Measurements from ENCODE around the gene BICDL2.
"Not testable (repeated sequence)": the region's sequence is repeated elsewhere in the genome, so short reads cannot be mapped to it uniquely, and the experiment has no call there.

The BICDL2 gene

GRCh38 chr16:3036726-3037315 lies at the start of gene BICDL2:
Gene BICDL2, minus strand, starts transcription at chr16:3036944. Its CDS starts 1,448 bp downstream, at chr16:3035496.
- H3K27ac ChIP-seq (ENCODE audit: low read length), result no peak within 1 kb of the TSS
- H3K4me1 ChIP-seq (ENCODE audit: control insufficient read depth, insufficient read depth, low read length), result no peaks in the 10 kb centered on the region
- H3K36me3 ChIP-seq (ENCODE audit: control insufficient read depth in 2 of 2, insufficient read depth in 2 of 2, low read length in 2 of 2), result no peaks in the 10 kb centered on the region
- peaks cover 48 to 60% of the 10 kb centered on the region in 2 donors for H3K27me3 ChIP-seq (ENCODE audit: control insufficient read depth in 1 of 2, insufficient read depth in 2 of 2, low read length in 2 of 2)
- no peak within 1 kb of the TSS for H3K4me3 ChIP-seq (ENCODE audit: low read length in 2 of 2)
- H3K9me3 ChIP-seq (ENCODE audit: control insufficient read depth in 2 of 2, low read length in 2 of 2), result no peaks in the 10 kb centered on the region
- no peak within 1 kb of the TSS for H3K9ac ChIP-seq (ENCODE audit: low read length in 2 of 2)

- no peak overlapping the region for H3K9ac ChIP-seq (ENCODE audit: low read length in 2 of 2)
- H3K4me1 ChIP-seq (ENCODE audit: control insufficient read depth, insufficient read depth, low read length), result peaks cover 3% of the 10 kb centered on the region
- H3K4me3 ChIP-seq (ENCODE audit: low read length in 2 of 2), result peak overlapping the region in 1 of 2 donors; percentile 29
- H3K9me3 ChIP-seq (ENCODE audit: control insufficient read depth in 2 of 2, low read length in 2 of 2), result no peaks in the 10 kb centered on the region
- no peak overlapping the region for H3K27ac ChIP-seq (ENCODE audit: low read length)
- no peaks in the 10 kb centered on the region for H3K36me3 ChIP-seq (ENCODE audit: control insufficient read depth in 2 of 2, insufficient read depth in 2 of 2, low read length in 2 of 2)
- no peaks in the 10 kb centered on the region for H3K27me3 ChIP-seq (ENCODE audit: control insufficient read depth in 1 of 2, insufficient read depth in 2 of 2, low read length in 2 of 2)
These were observed 49.3 kb upstream of the BICDL2 start for GRCh38 chr16:3085868-3086595.

- Histone ChIP-seq H3K36me3 (ENCODE audit: control insufficient read depth in 2 of 2, insufficient read depth in 2 of 2, low read length in 2 of 2) (no peaks in the 10 kb centered on the region), H3K4me1 (ENCODE audit: control insufficient read depth, insufficient read depth, low read length) (peaks cover 3% of the 10 kb centered on the region), H3K4me3 (ENCODE audit: low read length in 2 of 2) (no peak overlapping the region), H3K9me3 (ENCODE audit: control insufficient read depth in 2 of 2, low read length in 2 of 2) (no peaks in the 10 kb centered on the region), H3K27me3 (ENCODE audit: control insufficient read depth in 1 of 2, insufficient read depth in 2 of 2, low read length in 2 of 2) (no peaks in the 10 kb centered on the region), H3K9ac (ENCODE audit: low read length in 2 of 2) (no peak overlapping the region), H3K27ac (ENCODE audit: low read length) (no peak overlapping the region)
These were observed 48.4 kb upstream of the BICDL2 start for GRCh38 chr16:3084969-3085670.

GRCh38 chr16:3084491-3084890 lies 47.7 kb upstream of the BICDL2 start:
- Histone ChIP-seq H3K36me3 (ENCODE audit: control insufficient read depth in 2 of 2, insufficient read depth in 2 of 2, low read length in 2 of 2) (no peaks in the 10 kb centered on the region), H3K27me3 (ENCODE audit: control insufficient read depth in 1 of 2, insufficient read depth in 2 of 2, low read length in 2 of 2) (no peaks in the 10 kb centered on the region), H3K9ac (ENCODE audit: low read length in 2 of 2) (no peak overlapping the region)

GRCh38 chr16:3083408-3083807 lies 46.7 kb upstream of the BICDL2 start:
- H3K9me3 ChIP-seq (ENCODE audit: control insufficient read depth in 2 of 2, low read length in 2 of 2); H3K36me3 ChIP-seq (ENCODE audit: control insufficient read depth in 2 of 2, insufficient read depth in 2 of 2, low read length in 2 of 2); H3K27ac ChIP-seq (ENCODE audit: low read length); H3K4me3 ChIP-seq (ENCODE audit: low read length in 2 of 2); H3K9ac ChIP-seq (ENCODE audit: low read length in 2 of 2); H3K27me3 ChIP-seq (ENCODE audit: control insufficient read depth in 1 of 2, insufficient read depth in 2 of 2, low read length in 2 of 2); H3K4me1 ChIP-seq (ENCODE audit: control insufficient read depth, insufficient read depth, low read length): not testable (repeated sequence)

More at GRCh38 chr16:3084491-3084890, 47.7 kb upstream of the BICDL2 start:
- Histone ChIP-seq H3K4me3 (ENCODE audit: low read length in 2 of 2) (no peak overlapping the region), H3K4me1 (ENCODE audit: control insufficient read depth, insufficient read depth, low read length) (peaks cover 3% of the 10 kb centered on the region), H3K27ac (ENCODE audit: low read length) (no peak overlapping the region), H3K9me3 (ENCODE audit: control insufficient read depth in 2 of 2, low read length in 2 of 2) (no peaks in the 10 kb centered on the region)

- H3K27me3 ChIP-seq (ENCODE audit: control insufficient read depth in 1 of 2, insufficient read depth in 2 of 2, low read length in 2 of 2); H3K27ac ChIP-seq (ENCODE audit: low read length); H3K36me3 ChIP-seq (ENCODE audit: control insufficient read depth in 2 of 2, insufficient read depth in 2 of 2, low read length in 2 of 2); H3K4me3 ChIP-seq (ENCODE audit: low read length in 2 of 2); H3K9me3 ChIP-seq (ENCODE audit: control insufficient read depth in 2 of 2, low read length in 2 of 2); H3K4me1 ChIP-seq (ENCODE audit: control insufficient read depth, insufficient read depth, low read length); H3K9ac ChIP-seq (ENCODE audit: low read length in 2 of 2): not testable (repeated sequence)
These were observed 45.2 kb upstream of the BICDL2 start for GRCh38 chr16:3081957-3082356.

GRCh38 chr16:3080024-3080423 lies 43.3 kb upstream of the BICDL2 start:
- Histone ChIP-seq H3K4me1 (ENCODE audit: control insufficient read depth, insufficient read depth, low read length) (no peaks in the 10 kb centered on the region), H3K36me3 (ENCODE audit: control insufficient read depth in 2 of 2, insufficient read depth in 2 of 2, low read length in 2 of 2) (no peaks in the 10 kb centered on the region), H3K27ac (ENCODE audit: low read length) (no peak overlapping the region), H3K9me3 (ENCODE audit: control insufficient read depth in 2 of 2, low read length in 2 of 2) (no peaks in the 10 kb centered on the region), H3K4me3 (ENCODE audit: low read length in 2 of 2) (no peak overlapping the region), H3K9ac (ENCODE audit: low read length in 2 of 2) (no peak overlapping the region), H3K27me3 (ENCODE audit: control insufficient read depth in 1 of 2, insufficient read depth in 2 of 2, low read length in 2 of 2) (no peaks in the 10 kb centered on the region)

- Histone ChIP-seq H3K4me1 (ENCODE audit: control insufficient read depth, insufficient read depth, low read length) (no peaks in the 10 kb centered on the region), H3K9me3 (ENCODE audit: control insufficient read depth in 2 of 2, low read length in 2 of 2) (no peaks in the 10 kb centered on the region), H3K27me3 (ENCODE audit: control insufficient read depth in 1 of 2, insufficient read depth in 2 of 2, low read length in 2 of 2) (peaks cover 0 to 8% of the 10 kb centered on the region in 2 donors), H3K36me3 (ENCODE audit: control insufficient read depth in 2 of 2, insufficient read depth in 2 of 2, low read length in 2 of 2) (no peaks in the 10 kb centered on the region), H3K27ac (ENCODE audit: low read length) (no peak overlapping the region), H3K4me3 (ENCODE audit: low read length in 2 of 2) (no peak overlapping the region), H3K9ac (ENCODE audit: low read length in 2 of 2) (no peak overlapping the region)
These were observed 39.8 kb upstream of the BICDL2 start for GRCh38 chr16:3076577-3076976.

GRCh38 chr16:3075946-3076345 lies 39.2 kb upstream of the BICDL2 start:
- not testable (repeated sequence) for H3K36me3 ChIP-seq (ENCODE audit: control insufficient read depth in 2 of 2, insufficient read depth in 2 of 2, low read length in 2 of 2); H3K4me3 ChIP-seq (ENCODE audit: low read length in 2 of 2); H3K4me1 ChIP-seq (ENCODE audit: control insufficient read depth, insufficient read depth, low read length); H3K9ac ChIP-seq (ENCODE audit: low read length in 2 of 2); H3K27me3 ChIP-seq (ENCODE audit: control insufficient read depth in 1 of 2, insufficient read depth in 2 of 2, low read length in 2 of 2); H3K27ac ChIP-seq (ENCODE audit: low read length); H3K9me3 ChIP-seq (ENCODE audit: control insufficient read depth in 2 of 2, low read length in 2 of 2)

GRCh38 chr16:3075523-3075915 lies 38.8 kb upstream of the BICDL2 start:
- Histone ChIP-seq H3K4me1 (ENCODE audit: control insufficient read depth, insufficient read depth, low read length) (no peaks in the 10 kb centered on the region), H3K9me3 (ENCODE audit: control insufficient read depth in 2 of 2, low read length in 2 of 2) (no peaks in the 10 kb centered on the region), H3K4me3 (ENCODE audit: low read length in 2 of 2) (no peak overlapping the region), H3K9ac (ENCODE audit: low read length in 2 of 2) (no peak overlapping the region), H3K27ac (ENCODE audit: low read length) (no peak overlapping the region), H3K36me3 (ENCODE audit: control insufficient read depth in 2 of 2, insufficient read depth in 2 of 2, low read length in 2 of 2) (no peaks in the 10 kb centered on the region), H3K27me3 (ENCODE audit: control insufficient read depth in 1 of 2, insufficient read depth in 2 of 2, low read length in 2 of 2) (peaks cover 0 to 8% of the 10 kb centered on the region in 2 donors)

All from stomach smooth muscle (tissue), 2 donors.